ENCODE measurements around the gene SPATA31E1.

Gene SPATA31E1

GRCh38 chr9:87863882-87864465 lies 18.7 kb upstream of the SPATA31E1 start:
- no peak for DNase-seq

- no peak for DNase-seq
Observed at GRCh38 chr9:87864915-87865314, 17.8 kb upstream of the SPATA31E1 start.

GRCh38 chr9:87865626-87866025 lies 17.1 kb upstream of the SPATA31E1 start:
- no peak for DNase-seq

GRCh38 chr9:87867391-87867790 lies 15.3 kb upstream of the SPATA31E1 start:
- no peak for DNase-seq

- no peak for DNase-seq
Observed at GRCh38 chr9:87868175-87868574, 14.5 kb upstream of the SPATA31E1 start.

GRCh38 chr9:87868635-87869034 lies 14.0 kb upstream of the SPATA31E1 start:
- DNase-seq: no peak

- DNase-seq: no peak
Observed at GRCh38 chr9:87869082-87869481, 13.6 kb upstream of the SPATA31E1 start.

GRCh38 chr9:87871425-87872078 lies 11.1 kb upstream of the SPATA31E1 start:
- no peak for DNase-seq

- DNase-seq: no peak
Observed at GRCh38 chr9:87872079-87872624, 10.5 kb upstream of the SPATA31E1 start.

- DNase-seq: no peak
Observed at GRCh38 chr9:87873607-87874303, 8.9 kb upstream of the SPATA31E1 start.

GRCh38 chr9:87874304-87874623 lies 8.4 kb upstream of the SPATA31E1 start:
- DNase-seq: no peak

- no peak for DNase-seq
Observed at GRCh38 chr9:87875060-87875459, 7.6 kb upstream of the SPATA31E1 start.

GRCh38 chr9:87875831-87876545 lies 6.7 kb upstream of the SPATA31E1 start:
- DNase-seq: no peak

- DNase-seq: no peak
Observed at GRCh38 chr9:87876708-87877107, 6.0 kb upstream of the SPATA31E1 start.

GRCh38 chr9:87878989-87879511 lies 3.6 kb upstream of the SPATA31E1 start:
- no peak for DNase-seq

GRCh38 chr9:87880116-87880515 lies 2.6 kb upstream of the SPATA31E1 start:
- DNase-seq: no peak

- no peak for DNase-seq
Observed at GRCh38 chr9:87880683-87881082, 2.0 kb upstream of the SPATA31E1 start.

GRCh38 chr9:87883274-87883673 lies 597 bp downstream of the SPATA31E1 start:
- DNase-seq: no peak

- DNase-seq: no peak
Observed at GRCh38 chr9:87883990-87884389, 1.3 kb downstream of the SPATA31E1 start.

GRCh38 chr9:87884578-87885459 lies 2.1 kb downstream of the SPATA31E1 start:
- no peak for DNase-seq

GRCh38 chr9:87885484-87886189 lies 3.0 kb downstream of the SPATA31E1 start:
- DNase-seq: no peak
